H9 (cell line): ENCODE results near the gene CD46. TPM values are rescaled to one million over a fixed set of nuclear protein-coding genes. Genes with fewer than 3 reads are reported as not detected.
A peak's percentile ranks its signal among the peaks of the same experiment; 100 is the strongest.
"Not testable (repeated sequence)": the region's sequence is repeated elsewhere in the genome, so short reads cannot be mapped to it uniquely, and the experiment has no call there.

ENCODE experiments used
- DNase-seq: peaks from one replicate; pipeline ENCODE4 v3.0.0-alpha.2; 2017
- H2AFZ ChIP-seq: one replicate; pipeline ENCODE4 v1.6.1; 2013; ENCODE audit warnings: mild to moderate bottlenecking, low read length, control low read depth, moderate library complexity
- H2AK5ac ChIP-seq: 2 replicates; pipeline ENCODE4 v1.6.1; 2013; ENCODE audit warnings: low read length, control low read depth, mixed read lengths; ENCODE audit not compliant: insufficient read length
- H2BK120ac ChIP-seq: one replicate; pipeline ENCODE4 v1.6.1; 2013; ENCODE audit warnings: low read depth, mild to moderate bottlenecking, low read length, control low read depth, inconsistent platforms; ENCODE audit not compliant: poor library complexity, severe bottlenecking
- H2BK12ac ChIP-seq: 2 replicates; pipeline ENCODE4 v1.6.1; 2013; ENCODE audit warnings: low read length, control low read depth, mixed read lengths, low read depth; ENCODE audit not compliant: insufficient read length
- H2BK15ac ChIP-seq: 2 replicates; pipeline ENCODE4 v1.6.1; 2013; ENCODE audit warnings: low read depth, low read length, control low read depth
- H2BK20ac ChIP-seq: one replicate; pipeline ENCODE4 v1.6.1; 2013; ENCODE audit warnings: low read depth, mild to moderate bottlenecking, low read length, control low read depth, inconsistent platforms; ENCODE audit not compliant: poor library complexity, severe bottlenecking
- H2BK5ac ChIP-seq: 2 replicates; pipeline ENCODE4 v1.6.1; 2013; ENCODE audit warnings: low read length, control low read depth, mixed read lengths; ENCODE audit not compliant: insufficient read length
- H3K14ac ChIP-seq: 2 replicates; pipeline ENCODE4 v1.6.1; 2013; ENCODE audit warnings: low read length, control low read depth; ENCODE audit not compliant: insufficient read depth
- H3K18ac ChIP-seq: 2 replicates; pipeline ENCODE4 v1.6.1; 2013; ENCODE audit warnings: low read depth, mild to moderate bottlenecking, mixed read lengths, low read length, control low read depth; ENCODE audit not compliant: insufficient read length
- H3K23ac ChIP-seq: 2 replicates; pipeline ENCODE4 v1.6.1; 2013; ENCODE audit warnings: low read length, control low read depth, mixed read lengths, low read depth; ENCODE audit not compliant: insufficient read length
- H3K23me2 ChIP-seq: 2 replicates; pipeline ENCODE4 v1.6.1; 2013; ENCODE audit warnings: low read depth, mild to moderate bottlenecking, mixed read lengths, low read length, control low read depth; ENCODE audit not compliant: insufficient read length, poor library complexity, severe bottlenecking
- H3K27ac ChIP-seq: 2 replicates; pipeline ENCODE4 v1.5.1; 2013; ENCODE audit warnings: low read length, control low read depth, mixed read lengths, low read depth; ENCODE audit not compliant: insufficient read length
- H3K27me3 ChIP-seq: 2 replicates; pipeline ENCODE4 v1.6.1; 2013; ENCODE audit warnings: low read length, control low read depth, inconsistent platforms; ENCODE audit not compliant: insufficient read depth
- H3K4ac ChIP-seq: 2 replicates; pipeline ENCODE4 v1.6.1; 2013; ENCODE audit warnings: low read depth, mild to moderate bottlenecking, control low read depth, inconsistent platforms, low read length, moderate library complexity
- H3K4me1 ChIP-seq: 2 replicates; pipeline ENCODE4 v1.6.1; 2013; ENCODE audit warnings: low read length, control low read depth, inconsistent platforms; ENCODE audit not compliant: insufficient read depth
- H3K4me2 ChIP-seq: 2 replicates; pipeline ENCODE4 v1.6.1; 2013; ENCODE audit warnings: low read length, control low read depth, mixed read lengths; ENCODE audit not compliant: insufficient read length, insufficient read depth
- H3K56ac ChIP-seq: 2 replicates; pipeline ENCODE4 v1.6.1; 2013; ENCODE audit warnings: low read depth, mild to moderate bottlenecking, mixed read lengths, low read length, control low read depth; ENCODE audit not compliant: insufficient read length
- H3K79me1 ChIP-seq: 2 replicates; pipeline ENCODE4 v1.6.1; 2013; ENCODE audit warnings: low read depth, mild to moderate bottlenecking, moderate library complexity, low read length, control low read depth, inconsistent platforms; ENCODE audit not compliant: insufficient read depth, poor library complexity, severe bottlenecking
- H3K79me2 ChIP-seq: 2 replicates; pipeline ENCODE4 v1.6.1; 2013; ENCODE audit warnings: low read length, control low read depth, inconsistent platforms; ENCODE audit not compliant: insufficient read depth
- H3K9ac ChIP-seq: 2 replicates; pipeline ENCODE4 v1.6.1; 2013; ENCODE audit warnings: low read length, control low read depth, mixed read lengths; ENCODE audit not compliant: insufficient read length; ENCODE audit errors: extremely low read depth
- H3K9me3 ChIP-seq: one replicate; pipeline ENCODE4 v1.6.1; 2013; ENCODE audit warnings: low read depth, low read length, inconsistent platforms; ENCODE audit not compliant: control insufficient read depth
- H3T11ph ChIP-seq: one replicate; pipeline ENCODE4 v1.6.1; 2013; ENCODE audit warnings: mild to moderate bottlenecking, low read length, control low read depth, inconsistent platforms
- H4K20me1 ChIP-seq: one replicate; pipeline ENCODE4 v1.6.1; 2013; ENCODE audit not compliant: control insufficient read depth, insufficient read length, insufficient read depth
- H4K5ac ChIP-seq: 2 replicates; pipeline ENCODE4 v1.6.1; 2013; ENCODE audit warnings: low read depth, mild to moderate bottlenecking, mixed read lengths, low read length, control low read depth; ENCODE audit not compliant: insufficient read length
- H4K8ac ChIP-seq: replicated peaks from 2 replicates; pipeline ENCODE4 v1.6.1; 2013; ENCODE audit warnings: low read length, control low read depth, mixed read lengths, low read depth; ENCODE audit not compliant: insufficient read length
- H4K91ac ChIP-seq: 2 replicates; pipeline ENCODE4 v1.6.1; 2013; ENCODE audit warnings: low read depth, mild to moderate bottlenecking, moderate library complexity, mixed read lengths, low read length, control low read depth; ENCODE audit not compliant: insufficient read length
- H3K27ac Mint-ChIP-seq, 3 experiments: 2 replicates in 2 of 3; 3 replicates in 1 of 3; pipeline ENCODE4 v1.8.0; 2020 to 2021; ENCODE audit warnings: mixed read lengths in 3 of 3, mild to moderate bottlenecking in 1 of 3, moderate library complexity in 1 of 3
- H3K27me3 Mint-ChIP-seq: 2 replicates; pipeline ENCODE4 v1.8.0; 2021; ENCODE audit warnings: low read depth, mild to moderate bottlenecking, moderate library complexity, mixed read lengths
- H3K36me3 Mint-ChIP-seq, 3 experiments: 2 replicates in 2 of 3; 3 replicates in 1 of 3; pipeline ENCODE4 v1.8.0; 2020 to 2021; ENCODE audit warnings: low read depth in 3 of 3, mixed read lengths in 3 of 3; ENCODE audit not compliant: insufficient read depth in 1 of 3
- H3K4me1 Mint-ChIP-seq, 2 experiments: 2 replicates each; pipeline ENCODE4 v1.8.0; 2020; ENCODE audit warnings: mixed read lengths in 2 of 2
- H3K4me3 Mint-ChIP-seq, 2 experiments: 2 replicates in 1 of 2; 3 replicates in 1 of 2; pipeline ENCODE4 v1.8.0; 2020 to 2021; ENCODE audit warnings: mild to moderate bottlenecking in 2 of 2, mixed read lengths in 2 of 2, moderate library complexity in 1 of 2
- H3K9me3 Mint-ChIP-seq, 2 experiments: 2 replicates in 1 of 2; 3 replicates in 1 of 2; pipeline ENCODE4 v1.8.0; 2020; ENCODE audit warnings: mild to moderate bottlenecking in 2 of 2, mixed read lengths in 2 of 2, moderate library complexity in 1 of 2
- CTCF ChIP-seq: fragments of 200-600 bp; sonication (generic); conservative IDR thresholded peaks from 3 replicates; pipeline ENCODE4 v1.8.0; 2021; ENCODE audit warnings: antibody characterized with exemption, mild to moderate bottlenecking
- WGBS: extraction: QIAGEN DNeasy Blood & Tissue Kit; methylation state at CpG from one replicate; pipeline ENCODE4 v1.1.7; 2013; ENCODE audit warnings: missing lambda C conversion rate, low lambda C conversion rate, mixed read lengths; ENCODE audit not compliant: insufficient read length; ENCODE audit errors: extremely low coverage; 5-methylcytosine and 5-hydroxymethylcytosine counted together
- total RNA-seq: library from RNA; stranded (reverse); gene quantifications from 2 replicates; pipeline ENCODE4 v1.2.1, GENCODE V29; 2021

Gene CD46
- total RNA-seq, 1 experiment from 2014 or later, result 89.2 TPM

GRCh38 chr1:207703712-207704111, 48.1 kb upstream of the CD46 start:
- Histone ChIP-seq H4K5ac (no peak overlapping the region), H2BK15ac (no peak overlapping the region), H2AK5ac (no peak overlapping the region), H3K9ac (no peak overlapping the region), H3K27me3 (no peaks in the 10 kb centered on the region), H3K23ac (no peak overlapping the region), H2BK5ac (no peak overlapping the region), H3K14ac (no peak overlapping the region), H3T11ph (no peak overlapping the region), H2BK20ac (no peak overlapping the region), H3K4ac (no peak overlapping the region), H4K91ac (no peak overlapping the region), H4K8ac (no peak overlapping the region), H3K23me2 (no peaks in the 10 kb centered on the region), H3K79me2 (no peaks in the 10 kb centered on the region), H3K56ac (no peak overlapping the region), H2BK120ac (no peak overlapping the region), H2AFZ (no peak overlapping the region), H4K20me1 (no peaks in the 10 kb centered on the region), H2BK12ac (no peak overlapping the region), H3K79me1 (no peaks in the 10 kb centered on the region), H3K27ac (no peak overlapping the region), H3K4me1 (no peaks in the 10 kb centered on the region), H3K18ac (no peak overlapping the region), H3K4me2 (no peak overlapping the region), H3K9me3 (no peaks in the 10 kb centered on the region)
- Mint-ChIP-seq H3K27ac (0 out of 7 replicates have a peak overlapping the region, but pooled peaks of 1 of the 3 experiments have one; percentile 38), H3K27me3 (no peaks in the 10 kb centered on the region; the same call in 1 of the 2 replicates), H3K36me3 (peaks cover 0 to under 1% (median 0%) of the 10 kb centered on the region in 3 experiments; a peak in 1 of 7 replicates), H3K4me3 (no peak overlapping the region), H3K4me1 (no peaks in the 10 kb centered on the region), H3K9me3 (0 out of 5 replicates have a peak, but pooled peaks cover 0 to under 1% of the 10 kb centered on the region in 2 experiments)
- no peak for TF ChIP-seq CTCF
- DNase-seq, result no peak
- no CpG with 5 or more reads among the region's 5 CpGs for WGBS

- not testable (repeated sequence) for H2BK5ac ChIP-seq, H2BK12ac ChIP-seq, H3K4me3 Mint-ChIP-seq, H4K91ac ChIP-seq, H2AK5ac ChIP-seq, H3T11ph ChIP-seq, H4K8ac ChIP-seq, H2BK15ac ChIP-seq, H3K9me3 ChIP-seq, H3K4ac ChIP-seq, H3K4me1 Mint-ChIP-seq, H3K4me1 ChIP-seq, H2AFZ ChIP-seq, DNase-seq, H3K14ac ChIP-seq, H3K9ac ChIP-seq, H3K79me2 ChIP-seq, H2BK120ac ChIP-seq, H2BK20ac ChIP-seq, H3K27ac ChIP-seq, H3K18ac ChIP-seq, H3K27me3 Mint-ChIP-seq, H3K56ac ChIP-seq, H3K9me3 Mint-ChIP-seq, H3K27ac Mint-ChIP-seq, H3K27me3 ChIP-seq, H3K36me3 Mint-ChIP-seq, H3K79me1 ChIP-seq, H3K23ac ChIP-seq, H4K5ac ChIP-seq, H4K20me1 ChIP-seq, H3K4me2 ChIP-seq, H3K23me2 ChIP-seq
- WGBS, result no CpG with 5 or more reads among the region's 3 CpGs
Observed at GRCh38 chr1:207708004-207708403, 43.9 kb upstream of the CD46 start.
